H9 (cell line): ENCODE results near the gene NPAS1. TPM values are rescaled to one million over a fixed set of nuclear protein-coding genes. Genes with fewer than 3 reads are reported as not detected.

Source experiments
- DNase-seq: peaks from one replicate; pipeline ENCODE4 v3.0.0-alpha.2; 2017
- H2AFZ ChIP-seq: one replicate; pipeline ENCODE4 v1.6.1; 2013; ENCODE audit warnings: mild to moderate bottlenecking, low read length, control low read depth, moderate library complexity
- H2AK5ac ChIP-seq: 2 replicates; pipeline ENCODE4 v1.6.1; 2013; ENCODE audit warnings: low read length, control low read depth, mixed read lengths; ENCODE audit not compliant: insufficient read length
- H2BK120ac ChIP-seq: one replicate; pipeline ENCODE4 v1.6.1; 2013; ENCODE audit warnings: low read depth, mild to moderate bottlenecking, low read length, control low read depth, inconsistent platforms; ENCODE audit not compliant: poor library complexity, severe bottlenecking
- H2BK12ac ChIP-seq: 2 replicates; pipeline ENCODE4 v1.6.1; 2013; ENCODE audit warnings: low read length, control low read depth, mixed read lengths, low read depth; ENCODE audit not compliant: insufficient read length
- H2BK15ac ChIP-seq: 2 replicates; pipeline ENCODE4 v1.6.1; 2013; ENCODE audit warnings: low read depth, low read length, control low read depth
- H2BK20ac ChIP-seq: one replicate; pipeline ENCODE4 v1.6.1; 2013; ENCODE audit warnings: low read depth, mild to moderate bottlenecking, low read length, control low read depth, inconsistent platforms; ENCODE audit not compliant: poor library complexity, severe bottlenecking
- H2BK5ac ChIP-seq: 2 replicates; pipeline ENCODE4 v1.6.1; 2013; ENCODE audit warnings: low read length, control low read depth, mixed read lengths; ENCODE audit not compliant: insufficient read length
- H3K14ac ChIP-seq: 2 replicates; pipeline ENCODE4 v1.6.1; 2013; ENCODE audit warnings: low read length, control low read depth; ENCODE audit not compliant: insufficient read depth
- H3K18ac ChIP-seq: 2 replicates; pipeline ENCODE4 v1.6.1; 2013; ENCODE audit warnings: low read depth, mild to moderate bottlenecking, mixed read lengths, low read length, control low read depth; ENCODE audit not compliant: insufficient read length
- H3K23ac ChIP-seq: 2 replicates; pipeline ENCODE4 v1.6.1; 2013; ENCODE audit warnings: low read length, control low read depth, mixed read lengths, low read depth; ENCODE audit not compliant: insufficient read length
- H3K23me2 ChIP-seq: 2 replicates; pipeline ENCODE4 v1.6.1; 2013; ENCODE audit warnings: low read depth, mild to moderate bottlenecking, mixed read lengths, low read length, control low read depth; ENCODE audit not compliant: insufficient read length, poor library complexity, severe bottlenecking
- H3K27ac ChIP-seq: 2 replicates; pipeline ENCODE4 v1.5.1; 2013; ENCODE audit warnings: low read length, control low read depth, mixed read lengths, low read depth; ENCODE audit not compliant: insufficient read length
- H3K27me3 ChIP-seq: 2 replicates; pipeline ENCODE4 v1.6.1; 2013; ENCODE audit warnings: low read length, control low read depth, inconsistent platforms; ENCODE audit not compliant: insufficient read depth
- H3K4ac ChIP-seq: 2 replicates; pipeline ENCODE4 v1.6.1; 2013; ENCODE audit warnings: low read depth, mild to moderate bottlenecking, control low read depth, inconsistent platforms, low read length, moderate library complexity
- H3K4me1 ChIP-seq: 2 replicates; pipeline ENCODE4 v1.6.1; 2013; ENCODE audit warnings: low read length, control low read depth, inconsistent platforms; ENCODE audit not compliant: insufficient read depth
- H3K4me2 ChIP-seq: 2 replicates; pipeline ENCODE4 v1.6.1; 2013; ENCODE audit warnings: low read length, control low read depth, mixed read lengths; ENCODE audit not compliant: insufficient read length, insufficient read depth
- H3K56ac ChIP-seq: 2 replicates; pipeline ENCODE4 v1.6.1; 2013; ENCODE audit warnings: low read depth, mild to moderate bottlenecking, mixed read lengths, low read length, control low read depth; ENCODE audit not compliant: insufficient read length
- H3K79me1 ChIP-seq: 2 replicates; pipeline ENCODE4 v1.6.1; 2013; ENCODE audit warnings: low read depth, mild to moderate bottlenecking, moderate library complexity, low read length, control low read depth, inconsistent platforms; ENCODE audit not compliant: insufficient read depth, poor library complexity, severe bottlenecking
- H3K79me2 ChIP-seq: 2 replicates; pipeline ENCODE4 v1.6.1; 2013; ENCODE audit warnings: low read length, control low read depth, inconsistent platforms; ENCODE audit not compliant: insufficient read depth
- H3K9ac ChIP-seq: 2 replicates; pipeline ENCODE4 v1.6.1; 2013; ENCODE audit warnings: low read length, control low read depth, mixed read lengths; ENCODE audit not compliant: insufficient read length; ENCODE audit errors: extremely low read depth
- H3K9me3 ChIP-seq: one replicate; pipeline ENCODE4 v1.6.1; 2013; ENCODE audit warnings: low read depth, low read length, inconsistent platforms; ENCODE audit not compliant: control insufficient read depth
- H3T11ph ChIP-seq: one replicate; pipeline ENCODE4 v1.6.1; 2013; ENCODE audit warnings: mild to moderate bottlenecking, low read length, control low read depth, inconsistent platforms
- H4K20me1 ChIP-seq: one replicate; pipeline ENCODE4 v1.6.1; 2013; ENCODE audit not compliant: control insufficient read depth, insufficient read length, insufficient read depth
- H4K5ac ChIP-seq: 2 replicates; pipeline ENCODE4 v1.6.1; 2013; ENCODE audit warnings: low read depth, mild to moderate bottlenecking, mixed read lengths, low read length, control low read depth; ENCODE audit not compliant: insufficient read length
- H4K8ac ChIP-seq: replicated peaks from 2 replicates; pipeline ENCODE4 v1.6.1; 2013; ENCODE audit warnings: low read length, control low read depth, mixed read lengths, low read depth; ENCODE audit not compliant: insufficient read length
- H4K91ac ChIP-seq: 2 replicates; pipeline ENCODE4 v1.6.1; 2013; ENCODE audit warnings: low read depth, mild to moderate bottlenecking, moderate library complexity, mixed read lengths, low read length, control low read depth; ENCODE audit not compliant: insufficient read length
- H3K27ac Mint-ChIP-seq, 3 experiments: 2 replicates in 2 of 3; 3 replicates in 1 of 3; pipeline ENCODE4 v1.8.0; 2020 to 2021; ENCODE audit warnings: mixed read lengths in 3 of 3, mild to moderate bottlenecking in 1 of 3, moderate library complexity in 1 of 3
- H3K27me3 Mint-ChIP-seq: 2 replicates; pipeline ENCODE4 v1.8.0; 2021; ENCODE audit warnings: low read depth, mild to moderate bottlenecking, moderate library complexity, mixed read lengths
- H3K36me3 Mint-ChIP-seq, 3 experiments: 2 replicates in 2 of 3; 3 replicates in 1 of 3; pipeline ENCODE4 v1.8.0; 2020 to 2021; ENCODE audit warnings: low read depth in 3 of 3, mixed read lengths in 3 of 3; ENCODE audit not compliant: insufficient read depth in 1 of 3
- H3K4me1 Mint-ChIP-seq, 2 experiments: 2 replicates each; pipeline ENCODE4 v1.8.0; 2020; ENCODE audit warnings: mixed read lengths in 2 of 2
- H3K4me3 Mint-ChIP-seq, 2 experiments: 2 replicates in 1 of 2; 3 replicates in 1 of 2; pipeline ENCODE4 v1.8.0; 2020 to 2021; ENCODE audit warnings: mild to moderate bottlenecking in 2 of 2, mixed read lengths in 2 of 2, moderate library complexity in 1 of 2
- H3K9me3 Mint-ChIP-seq, 2 experiments: 2 replicates in 1 of 2; 3 replicates in 1 of 2; pipeline ENCODE4 v1.8.0; 2020; ENCODE audit warnings: mild to moderate bottlenecking in 2 of 2, mixed read lengths in 2 of 2, moderate library complexity in 1 of 2
- CTCF ChIP-seq: fragments of 200-600 bp; sonication (generic); conservative IDR thresholded peaks from 3 replicates; pipeline ENCODE4 v1.8.0; 2021; ENCODE audit warnings: antibody characterized with exemption, mild to moderate bottlenecking
- WGBS: extraction: QIAGEN DNeasy Blood & Tissue Kit; methylation state at CpG from one replicate; pipeline ENCODE4 v1.1.7; 2013; ENCODE audit warnings: missing lambda C conversion rate, low lambda C conversion rate, mixed read lengths; ENCODE audit not compliant: insufficient read length; ENCODE audit errors: extremely low coverage; 5-methylcytosine and 5-hydroxymethylcytosine counted together
- total RNA-seq: library from RNA; stranded (reverse); gene quantifications from 2 replicates; pipeline ENCODE4 v1.2.1, GENCODE V29; 2021

The NPAS1 gene
- total RNA-seq, 1 experiment from 2014 or later = 17.8 TPM

GRCh38 chr19:47028195-47028601 is 8.6 kb downstream of the NPAS1 start:
- no peak overlapping the region for H3T11ph ChIP-seq
- peak; percentile 25; the same call in 1 of the 3 replicates for TF ChIP-seq CTCF
- H4K20me1 ChIP-seq = no peaks in the 10 kb centered on the region
- H3K36me3 Mint-ChIP-seq = peaks cover 0 to 6% (median 4%) of the 10 kb centered on the region in 3 experiments; a peak in 3 of 7 replicates
- peaks cover 77% of the 10 kb centered on the region for H3K27me3 Mint-ChIP-seq
- H3K14ac ChIP-seq = no peak overlapping the region
- H3K23me2 ChIP-seq = peaks cover 5% of the 10 kb centered on the region
- no peak overlapping the region for H4K8ac ChIP-seq
- no peak overlapping the region for H3K27ac Mint-ChIP-seq
- no peak overlapping the region for H3K9ac ChIP-seq
- WGBS = no CpG with 5 or more reads among the region's 14 CpGs
- H3K79me2 ChIP-seq = no peaks in the 10 kb centered on the region
- no peak overlapping the region for H2BK5ac ChIP-seq
- no peak overlapping the region for H2AK5ac ChIP-seq
- H3K56ac ChIP-seq = no peak overlapping the region
- no peak overlapping the region for H2BK15ac ChIP-seq
- H3K4me2 ChIP-seq = no peak overlapping the region
- H2BK20ac ChIP-seq = no peak overlapping the region
- no peak overlapping the region for H3K27ac ChIP-seq
- H3K4me1 ChIP-seq = peaks cover 2% of the 10 kb centered on the region; the same call in 1 of the 2 replicates
- H3K23ac ChIP-seq = no peak overlapping the region
- no peaks in the 10 kb centered on the region for H3K9me3 ChIP-seq
- H2BK120ac ChIP-seq = no peak overlapping the region
- peak overlapping the region; percentile 10 to 43; a peak in 1 of 5 replicates for H3K4me3 Mint-ChIP-seq
- H3K4ac ChIP-seq = no peak overlapping the region
- no peaks in the 10 kb centered on the region for H3K9me3 Mint-ChIP-seq
- H3K18ac ChIP-seq = no peak overlapping the region
- no peak overlapping the region for H2AFZ ChIP-seq
- no peaks in the 10 kb centered on the region for H3K79me1 ChIP-seq
- H3K4me1 Mint-ChIP-seq = peaks cover 14 to 25% of the 10 kb centered on the region in 2 experiments
- H4K5ac ChIP-seq = no peak overlapping the region
- no peak overlapping the region for H2BK12ac ChIP-seq
- DNase-seq = peak; percentile 61
- H3K27me3 ChIP-seq = peaks cover 7% of the 10 kb centered on the region
- H4K91ac ChIP-seq = no peak overlapping the region
